ENCODE results near the gene IL37.

GRCh38 chr2:112936927-112937232 lies 25.9 kb downstream of the IL37 start:
- TF ChIP-seq CTCF (conservative IDR thresholded peaks at IDR 0.05; ENCODE audit: low read depth, low read length) (no peak), EZH2phosphoT487 (IDR thresholded peaks at IDR 0.05; ENCODE audit: borderline replicate concordance, low read length) (no peak)

Data from PC-3 (cell line).